ENCODE measurements around the gene DRD5.

DNA sequence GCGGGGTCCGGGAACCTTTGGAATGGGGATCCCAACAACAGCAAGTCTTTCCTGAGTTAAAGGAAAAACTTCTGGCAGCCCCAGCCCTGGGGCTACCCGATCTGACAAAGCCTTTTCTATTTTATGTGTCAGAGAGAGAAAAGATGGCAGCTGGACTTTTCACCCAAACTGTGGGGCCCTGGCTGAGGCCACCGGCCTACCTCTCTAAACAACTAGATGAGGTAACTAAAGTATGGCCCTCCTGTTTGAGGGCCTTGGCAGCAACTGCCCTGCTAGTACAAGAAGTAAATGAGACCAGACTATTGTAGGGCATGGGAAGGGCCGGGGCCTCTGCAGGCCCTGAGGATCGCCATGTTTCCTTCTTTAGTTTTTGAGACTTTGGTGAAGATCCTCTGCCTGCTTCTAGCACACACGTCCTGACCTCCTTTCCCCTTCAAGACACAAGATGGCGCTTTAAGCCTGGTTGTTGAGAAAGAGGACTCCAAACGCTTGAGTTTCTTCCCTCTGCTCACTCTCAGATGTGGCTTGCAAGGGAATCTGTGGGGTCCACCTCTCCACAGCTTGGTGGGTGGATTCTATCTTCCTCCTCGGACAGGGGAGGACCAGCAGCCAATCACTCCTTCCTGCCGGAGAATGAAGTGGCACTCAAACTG is 18.5 kb upstream of the DRD5 start:
- TF ChIP-seq CTCF (IDR thresholded peaks at IDR 0.05) (peak; percentile 14; the same call in 1 of the 2 replicates), POLR2AphosphoS5 (IDR thresholded peaks at IDR 0.05; ENCODE audit: low read depth, low read length) (no peak), RAD21 (IDR thresholded peaks at IDR 0.05; ENCODE audit: low read length) (peak; percentile 91), REST (IDR thresholded peaks at IDR 0.05; ENCODE audit: low read depth, low read length) (no peak), CHD2 (IDR thresholded peaks at IDR 0.05; ENCODE audit: low read length, partially characterized antibody) (no peak), TEAD4 (IDR thresholded peaks at IDR 0.05; ENCODE audit: borderline replicate concordance, insufficient read depth) (no peak), EP300 (IDR thresholded peaks at IDR 0.05; ENCODE audit: borderline replicate concordance in 1 of 2, low read depth in 1 of 2, low read length in 1 of 2) (no peak), FOSL2 (IDR thresholded peaks at IDR 0.05; ENCODE audit: borderline replicate concordance, low read depth) (no peak), MXI1 (IDR thresholded peaks at IDR 0.05; ENCODE audit: low read depth, low read length) (no peak)
- TF ChIP-seq, protein P1, sequence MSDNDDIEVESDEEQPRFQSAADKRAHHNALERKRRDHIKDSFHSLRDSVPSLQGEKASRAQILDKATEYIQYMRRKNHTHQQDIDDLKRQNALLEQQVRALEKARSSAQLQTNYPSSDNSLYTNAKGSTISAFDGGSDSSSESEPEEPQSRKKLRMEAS (IDR thresholded peaks at IDR 0.05; ENCODE audit: low read depth), result no peak
- TF ChIP-seq, protein P2, sequence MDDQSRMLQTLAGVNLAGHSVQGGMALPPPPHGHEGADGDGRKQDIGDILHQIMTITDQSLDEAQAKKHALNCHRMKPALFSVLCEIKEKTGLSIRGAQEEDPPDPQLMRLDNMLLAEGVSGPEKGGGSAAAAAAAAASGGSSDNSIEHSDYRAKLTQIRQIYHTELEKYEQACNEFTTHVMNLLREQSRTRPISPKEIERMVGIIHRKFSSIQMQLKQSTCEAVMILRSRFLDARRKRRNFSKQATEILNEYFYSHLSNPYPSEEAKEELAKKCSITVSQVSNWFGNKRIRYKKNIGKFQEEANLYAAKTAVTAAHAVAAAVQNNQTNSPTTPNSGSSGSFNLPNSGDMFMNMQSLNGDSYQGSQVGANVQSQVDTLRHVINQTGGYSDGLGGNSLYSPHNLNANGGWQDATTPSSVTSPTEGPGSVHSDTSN (IDR thresholded peaks at IDR 0.05), result no peak
- TF ChIP-seq, protein P3, sequence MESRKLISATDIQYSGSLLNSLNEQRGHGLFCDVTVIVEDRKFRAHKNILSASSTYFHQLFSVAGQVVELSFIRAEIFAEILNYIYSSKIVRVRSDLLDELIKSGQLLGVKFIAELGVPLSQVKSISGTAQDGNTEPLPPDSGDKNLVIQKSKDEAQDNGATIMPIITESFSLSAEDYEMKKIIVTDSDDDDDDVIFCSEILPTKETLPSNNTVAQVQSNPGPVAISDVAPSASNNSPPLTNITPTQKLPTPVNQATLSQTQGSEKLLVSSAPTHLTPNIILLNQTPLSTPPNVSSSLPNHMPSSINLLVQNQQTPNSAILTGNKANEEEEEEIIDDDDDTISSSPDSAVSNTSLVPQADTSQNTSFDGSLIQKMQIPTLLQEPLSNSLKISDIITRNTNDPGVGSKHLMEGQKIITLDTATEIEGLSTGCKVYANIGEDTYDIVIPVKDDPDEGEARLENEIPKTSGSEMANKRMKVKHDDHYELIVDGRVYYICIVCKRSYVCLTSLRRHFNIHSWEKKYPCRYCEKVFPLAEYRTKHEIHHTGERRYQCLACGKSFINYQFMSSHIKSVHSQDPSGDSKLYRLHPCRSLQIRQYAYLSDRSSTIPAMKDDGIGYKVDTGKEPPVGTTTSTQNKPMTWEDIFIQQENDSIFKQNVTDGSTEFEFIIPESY (IDR thresholded peaks at IDR 0.05; ENCODE audit: borderline replicate concordance, low read depth), result no peak
